Transverse colon (tissue), 4 donors: ENCODE results near the gene IRS2. TPM values are rescaled to one million over a fixed set of nuclear protein-coding genes. Genes with fewer than 3 reads are reported as not detected.

ENCODE experiments used
- DNase-seq: peaks from one replicate; pipeline ENCODE4 v3.0.0-alpha.2; 2019
- H3K27ac ChIP-seq, 4 donors: fragments of 200-600 bp; sonication (generic); 2 replicates each; pipeline ENCODE4 v1.5.1; 2016 to 2018; ENCODE audit warnings: inconsistent platforms in 4 of 4
- H3K27me3 ChIP-seq: fragments of 200-600 bp; sonication (generic); 2 replicates; pipeline ENCODE4 v1.5.1; 2017; ENCODE audit warnings: inconsistent platforms
- H3K36me3 ChIP-seq, 4 donors: fragments of 200-600 bp; sonication (generic); 2 replicates each; pipeline ENCODE4 v1.5.1; 2017 to 2019; ENCODE audit warnings: inconsistent platforms in 4 of 4
- H3K4me1 ChIP-seq, 4 donors: fragments of 200-600 bp; sonication (generic); 2 replicates each; pipeline ENCODE4 v1.5.1; 2017 to 2020; ENCODE audit warnings: inconsistent platforms in 4 of 4
- H3K4me3 ChIP-seq, 4 donors: fragments of 200-600 bp; sonication (generic); 1 replicate in 1 of 4; 2 replicates in 3 of 4; pipeline versions ENCODE4 v1.5.1 to v1.6.1; 2017 to 2019; ENCODE audit warnings: inconsistent platforms in 4 of 4
- H3K9me3 ChIP-seq, 2 donors: fragments of 200-600 bp; sonication (generic); 2 replicates each; pipeline ENCODE4 v1.5.1; 2017 to 2019; ENCODE audit warnings: inconsistent platforms in 2 of 2
- EP300 ChIP-seq: sonication (generic); formaldehyde crosslinking; IDR thresholded peaks from one replicate; pipeline ENCODE4 v1.6.1; 2017; ENCODE audit warnings: antibody characterized with exemption, low read depth
- POLR2A ChIP-seq: fragments of 450-650 bp; IDR thresholded peaks from one replicate; pipeline ENCODE4 v1.6.1; 2016; ENCODE audit warnings: antibody characterized with exemption, mild to moderate bottlenecking, moderate library complexity
- POLR2AphosphoS5 ChIP-seq, 3 donors: sonication (generic); formaldehyde crosslinking; IDR thresholded peaks; one replicate each; pipeline ENCODE4 v1.6.1; 2016; ENCODE audit warnings: antibody characterized with exemption in 3 of 3
- WGBS, 2 donors: methylation state at CpG; one replicate each; pipeline ENCODE4 v1.1.5; 2018; ENCODE audit warnings: low coverage in 1 of 2; 5-methylcytosine and 5-hydroxymethylcytosine counted together
- in situ Hi-C, 4 donors: fragments of 200-750 bp; cut with MboI; loops; one replicate each; pipeline versions ENCODE4 v1.15.0 to v1.15.1; 2017; ENCODE audit warnings: low sequenced_read_pairs in 3 of 4, low pct_ligation_motif_present in 1 of 4, low pct_unique_long_range_greater_than_20kb in 1 of 4
- intact Hi-C: fragments of 100-400 bp; cut with DNase I; formaldehyde crosslinking; loops from one replicate; pipeline ENCODE4 v1.15.1; 2023; ENCODE audit warnings: low total_unique reads
- total RNA-seq, 4 donors: library from RNA; depleted of rRNA; stranded (reverse); fragments of >200 nt; gene quantifications; one replicate each; pipeline ENCODE4 v1.1.0, GENCODE V29; 2016
- TF ChIP-seq, protein P1 (sequence below), 5 experiments: fragments of 200-600 bp in 3 of 5; fragments of 450-650 bp in 2 of 5; sonication (generic) in 3 of 5; IDR thresholded peaks; 1 replicate in 2 of 5; 2 replicates in 3 of 5; pipeline ENCODE4 v1.5.1; 2016 to 2017; ENCODE audit warnings: antibody characterized with exemption in 5 of 5, inconsistent platforms in 3 of 5, mild to moderate bottlenecking in 2 of 5, moderate library complexity in 1 of 5

The IRS2 gene
- total RNA-seq, 4 donors from 2014 or later, result 12.5 to 72.6 (median 28.5) TPM

DNA sequence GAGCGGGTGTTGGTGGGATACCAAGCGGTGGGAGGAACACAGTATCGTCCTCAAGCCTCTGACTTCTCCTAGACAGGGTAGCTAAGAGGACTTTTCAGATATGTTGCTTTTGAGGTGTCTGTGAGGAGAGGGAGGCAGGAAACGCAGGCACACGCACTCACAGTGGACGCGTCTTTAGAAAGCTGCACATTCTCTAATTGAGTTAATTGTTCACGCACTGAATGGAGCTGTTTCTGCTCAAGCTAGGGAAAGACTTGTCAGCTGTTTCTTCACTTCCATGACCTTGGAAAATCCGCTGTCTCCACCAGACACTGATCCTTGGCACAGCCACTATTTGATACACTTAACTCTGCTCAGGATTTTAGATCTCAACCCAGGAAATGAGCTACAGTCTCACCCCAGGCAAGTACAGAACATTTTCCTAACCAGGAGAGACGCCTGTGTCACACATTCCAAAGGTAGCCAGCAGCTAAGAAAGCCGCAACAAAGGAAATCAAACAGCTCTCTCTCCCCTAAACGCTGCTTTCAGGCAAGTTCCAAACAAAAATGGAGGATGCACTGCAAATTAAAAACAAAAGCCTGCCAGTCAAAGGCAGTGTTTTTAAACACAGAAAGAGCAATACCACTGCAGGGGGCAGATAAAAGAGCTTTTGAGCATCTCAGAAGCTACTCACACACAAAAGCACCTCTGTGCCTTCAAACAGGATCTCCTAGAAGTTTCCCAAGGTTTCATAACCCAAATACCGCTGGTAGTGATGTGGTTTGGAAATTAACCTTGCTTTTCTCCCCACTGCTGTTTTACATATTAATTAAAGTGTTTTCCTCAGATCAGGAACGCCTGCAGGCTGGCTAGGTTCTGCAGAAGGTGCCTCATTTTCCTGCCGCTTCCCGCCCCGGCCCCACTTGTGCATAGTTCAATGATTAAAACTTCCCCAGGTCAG is 57.3 kb downstream of the IRS2 start:
- no peak for TF ChIP-seq POLR2AphosphoS5 (IDR thresholded peaks at IDR 0.05)
- no peak for TF ChIP-seq POLR2A
- no peak for TF ChIP-seq EP300
- TF ChIP-seq, protein P1, sequence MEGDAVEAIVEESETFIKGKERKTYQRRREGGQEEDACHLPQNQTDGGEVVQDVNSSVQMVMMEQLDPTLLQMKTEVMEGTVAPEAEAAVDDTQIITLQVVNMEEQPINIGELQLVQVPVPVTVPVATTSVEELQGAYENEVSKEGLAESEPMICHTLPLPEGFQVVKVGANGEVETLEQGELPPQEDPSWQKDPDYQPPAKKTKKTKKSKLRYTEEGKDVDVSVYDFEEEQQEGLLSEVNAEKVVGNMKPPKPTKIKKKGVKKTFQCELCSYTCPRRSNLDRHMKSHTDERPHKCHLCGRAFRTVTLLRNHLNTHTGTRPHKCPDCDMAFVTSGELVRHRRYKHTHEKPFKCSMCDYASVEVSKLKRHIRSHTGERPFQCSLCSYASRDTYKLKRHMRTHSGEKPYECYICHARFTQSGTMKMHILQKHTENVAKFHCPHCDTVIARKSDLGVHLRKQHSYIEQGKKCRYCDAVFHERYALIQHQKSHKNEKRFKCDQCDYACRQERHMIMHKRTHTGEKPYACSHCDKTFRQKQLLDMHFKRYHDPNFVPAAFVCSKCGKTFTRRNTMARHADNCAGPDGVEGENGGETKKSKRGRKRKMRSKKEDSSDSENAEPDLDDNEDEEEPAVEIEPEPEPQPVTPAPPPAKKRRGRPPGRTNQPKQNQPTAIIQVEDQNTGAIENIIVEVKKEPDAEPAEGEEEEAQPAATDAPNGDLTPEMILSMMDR (IDR thresholded peaks at IDR 0.05), result no peak
- no peaks in the 10 kb centered on the region for H3K9me3 ChIP-seq
- no peaks in the 10 kb centered on the region for H3K36me3 ChIP-seq
- H3K4me3 ChIP-seq, result no peak overlapping the region
- in situ Hi-C loops, result no loop called here
- H3K27me3 ChIP-seq, result peaks cover 4% of the 10 kb centered on the region
- H3K4me1 ChIP-seq, result no peaks in the 10 kb centered on the region
- H3K27ac ChIP-seq, result no peak overlapping the region
- intact Hi-C loops, result no loop called here
- DNase-seq, result no peak
- WGBS, 2 donors, result 73 to 80% methylated on average over 13 to 17 of the region's 17 CpGs

DNA sequence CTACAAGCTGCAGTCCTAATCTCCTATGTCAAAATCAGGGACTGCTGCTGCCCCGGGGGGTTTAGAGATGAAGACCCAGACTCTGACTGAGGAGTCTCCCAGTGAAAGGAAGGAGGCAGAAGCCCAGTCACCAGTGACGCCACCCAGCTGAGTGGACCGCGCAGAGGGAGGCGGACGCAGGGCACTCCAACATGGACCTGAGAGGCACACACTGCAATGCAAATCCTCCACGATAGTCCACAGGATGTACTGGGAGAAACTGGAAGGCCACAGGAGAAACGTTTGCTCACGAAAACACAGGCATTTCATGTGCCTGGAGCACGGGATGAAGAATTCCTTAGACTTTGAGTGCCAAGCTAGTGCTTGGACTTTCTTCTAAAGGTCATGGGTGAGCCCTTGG is 58.3 kb downstream of the IRS2 start:
- intact Hi-C loops, result no loop called here

DNA sequence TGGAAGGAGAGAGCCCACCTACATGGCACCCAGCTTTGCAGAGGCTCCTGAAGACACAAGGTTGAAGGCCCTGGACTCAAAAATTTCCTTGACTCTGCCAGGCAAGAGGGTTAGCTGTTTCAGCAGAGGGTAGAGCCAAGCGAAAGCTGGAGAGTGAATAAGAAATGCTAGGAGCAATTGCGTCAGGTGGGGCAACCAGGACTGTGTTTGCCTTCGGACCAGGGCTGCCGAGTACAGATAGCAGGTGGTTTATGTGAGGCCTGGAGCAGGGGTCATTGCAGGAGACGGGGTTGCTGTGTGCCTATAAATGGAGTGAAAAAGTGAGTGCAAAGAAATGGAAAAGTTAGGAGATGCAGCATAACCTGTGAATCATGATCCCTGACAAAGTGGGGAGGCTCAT is 59.1 kb downstream of the IRS2 start:
- 70 to 85% methylated on average over 2 to 5 of the region's 5 CpGs for WGBS, 2 donors
- Histone ChIP-seq H3K27ac (no peak overlapping the region), H3K4me3 (no peak overlapping the region), H3K27me3 (peaks cover 4% of the 10 kb centered on the region), H3K4me1 (no peaks in the 10 kb centered on the region), H3K9me3 (no peaks in the 10 kb centered on the region), H3K36me3 (no peaks in the 10 kb centered on the region)
- in situ Hi-C loops, result no loop called here
- TF ChIP-seq POLR2A (no peak), POLR2AphosphoS5 (IDR thresholded peaks at IDR 0.05) (no peak), EP300 (no peak)
- TF ChIP-seq, protein P1 (IDR thresholded peaks at IDR 0.05), result no peak
- no peak for DNase-seq
- intact Hi-C loops, result no loop called here

More for the DNA sequence above, 58.3 kb downstream of the IRS2 start:
- 90% methylated on average over 10 of the region's 10 CpGs; no CpG with 5 or more reads in 1 of the 2 donors for WGBS, 2 donors
- in situ Hi-C loops, result no loop called here
- Histone ChIP-seq H3K36me3 (no peaks in the 10 kb centered on the region), H3K9me3 (no peaks in the 10 kb centered on the region), H3K4me3 (no peak overlapping the region), H3K27me3 (peaks cover 4% of the 10 kb centered on the region), H3K27ac (no peak overlapping the region), H3K4me1 (no peaks in the 10 kb centered on the region)
- DNase-seq, result no peak
- TF ChIP-seq, protein P1 (IDR thresholded peaks at IDR 0.05), result no peak
- TF ChIP-seq EP300 (no peak), POLR2AphosphoS5 (IDR thresholded peaks at IDR 0.05) (no peak), POLR2A (no peak)

DNA sequence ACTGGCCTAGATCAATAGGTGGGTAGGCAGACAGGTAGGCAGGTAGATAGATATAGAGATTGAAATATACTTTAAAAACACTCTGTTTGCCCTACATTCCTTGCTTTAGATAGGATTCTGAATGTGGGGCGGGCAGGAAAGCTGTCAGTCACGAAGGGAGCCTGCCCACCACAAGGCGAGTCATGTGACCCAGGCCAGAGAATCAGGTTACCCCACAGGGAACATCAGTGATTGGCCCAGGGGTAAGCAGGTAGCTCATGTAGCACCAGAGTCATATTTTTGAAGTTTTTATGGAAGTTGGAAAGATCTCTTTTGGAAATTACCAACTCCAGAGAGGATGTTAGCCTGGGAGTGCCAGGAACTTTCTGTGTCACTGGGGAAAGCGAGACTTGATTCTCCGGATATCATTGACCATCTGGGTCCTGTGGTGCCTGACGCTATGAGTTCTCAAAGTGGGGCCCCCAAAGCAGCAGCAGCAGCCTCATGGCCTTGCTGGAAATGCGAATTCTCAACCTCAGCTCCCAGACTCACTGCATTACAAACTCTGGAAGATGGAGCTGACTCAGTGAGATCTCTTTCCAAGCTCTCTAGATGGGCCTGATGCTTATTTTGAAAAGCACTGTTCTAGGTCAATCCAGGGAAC is 60.3 kb downstream of the IRS2 start:
- Histone ChIP-seq H3K36me3 (no peaks in the 10 kb centered on the region), H3K9me3 (no peaks in the 10 kb centered on the region), H3K27ac (no peak overlapping the region), H3K4me1 (no peaks in the 10 kb centered on the region), H3K27me3 (peaks cover 4% of the 10 kb centered on the region), H3K4me3 (no peak overlapping the region)
- 95 to 100% methylated on average over 3 to 7 of the region's 7 CpGs for WGBS, 2 donors
- in situ Hi-C loops, result no loop called here
- intact Hi-C loops, result no loop called here
- DNase-seq, result no peak
- TF ChIP-seq POLR2AphosphoS5 (IDR thresholded peaks at IDR 0.05), result no peak
- TF ChIP-seq, protein P1 (IDR thresholded peaks at IDR 0.05), result no peak
- TF ChIP-seq EP300, result no peak
- no peak for TF ChIP-seq POLR2A
